Posterior cingulate gyrus (tissue), 11 donors: ENCODE results near the gene CFAP74.
A peak's percentile ranks its signal among the peaks of the same experiment; 100 is the strongest.
"Not testable (repeated sequence)": the region's sequence is repeated elsewhere in the genome, so short reads cannot be mapped to it uniquely, and the experiment has no call there.

Experiments used
- DNase-seq, 10 donors: peaks; one replicate each; pipeline versions ENCODE4 v3.0.0 to v3.0.0-alpha.2; 2020 to 2021; ENCODE audit warnings: mixed read lengths in 3 of 10
- intact Hi-C: fragments of 100-400 bp; cut with DNase I; formaldehyde crosslinking; loops from one replicate; pipeline ENCODE4 v1.15.1; 2023

Gene CFAP74

GRCh38 chr1:1988061-1988945 lies 15.3 kb downstream of the CFAP74 start:
- intact Hi-C loops, result no loop called here
- peak in 1 of 10 donors; percentile 37 for DNase-seq

GRCh38 chr1:1987142-1987510 lies 16.5 kb downstream of the CFAP74 start:
- DNase-seq, result no peak
- intact Hi-C loops, result no loop called here

GRCh38 chr1:1986451-1987141 lies 17.0 kb downstream of the CFAP74 start:
- DNase-seq, result no peak
- intact Hi-C loops, result no loop called here

- intact Hi-C loops, result no loop called here
- no peak for DNase-seq
These were observed 18.1 kb downstream of the CFAP74 start for GRCh38 chr1:1985375-1986050.

GRCh38 chr1:1984560-1985070 lies 19.0 kb downstream of the CFAP74 start:
- intact Hi-C loops, result no loop called here
- DNase-seq, result no peak

- DNase-seq, result peak in 4 of 10 donors; percentile 35 to 91 (median 70)
- intact Hi-C loops, result no loop called here
These were observed 21.0 kb downstream of the CFAP74 start for GRCh38 chr1:1982379-1983232.

- intact Hi-C loops, result not testable (repeated sequence)
- DNase-seq, result peak in 1 of 10 donors; percentile 67
These were observed 21.8 kb downstream of the CFAP74 start for GRCh38 chr1:1981631-1982327.

- intact Hi-C loops, result no loop called here
- no peak for DNase-seq
These were observed 22.5 kb downstream of the CFAP74 start for GRCh38 chr1:1981142-1981500.

- no peak for DNase-seq
- intact Hi-C loops, result loop anchor here (1.0 kb wide), 1 partner anchor 12 kb away; no protein-coding TSS in a partner anchor
These were observed 23.0 kb downstream of the CFAP74 start for GRCh38 chr1:1980467-1981141.

- intact Hi-C loops, result loop anchor here (1.0 kb wide), 1 partner anchor 11 kb away; no protein-coding TSS in a partner anchor
- DNase-seq, result no peak
These were observed 24.0 kb downstream of the CFAP74 start for GRCh38 chr1:1979482-1980165.

- intact Hi-C loops, DNase-seq: not testable (repeated sequence)
These were observed 24.7 kb downstream of the CFAP74 start for GRCh38 chr1:1978690-1979481.

- intact Hi-C loops, result no loop called here
- DNase-seq, result no peak
These were observed 25.5 kb downstream of the CFAP74 start for GRCh38 chr1:1978108-1978507.

GRCh38 chr1:1976031-1976430 lies 27.6 kb downstream of the CFAP74 start:
- DNase-seq, result no peak
- intact Hi-C loops, result no loop called here

GRCh38 chr1:1975535-1975934 lies 28.1 kb downstream of the CFAP74 start:
- DNase-seq, result no peak
- intact Hi-C loops, result no loop called here

- intact Hi-C loops, result no loop called here
- no peak for DNase-seq
These were observed 28.8 kb downstream of the CFAP74 start for GRCh38 chr1:1974834-1975233.

GRCh38 chr1:1973716-1974642 lies 29.6 kb downstream of the CFAP74 start:
- peak in 1 of 10 donors; percentile 87 for DNase-seq
- intact Hi-C loops, result no loop called here
